ENCODE data around the gene D2HGDH. TPM values are rescaled to one million over a fixed set of nuclear protein-coding genes. Genes with fewer than 3 reads are reported as not detected.
A peak's percentile ranks its signal among the peaks of the same experiment; 100 is the strongest.

The D2HGDH gene
- total and polyA plus RNA-seq, 2 of the 13 experiments (the other 11 are each of a cell fraction or from before 2014, with no cell fraction given): 19.2 to 20.3 TPM

DNA sequence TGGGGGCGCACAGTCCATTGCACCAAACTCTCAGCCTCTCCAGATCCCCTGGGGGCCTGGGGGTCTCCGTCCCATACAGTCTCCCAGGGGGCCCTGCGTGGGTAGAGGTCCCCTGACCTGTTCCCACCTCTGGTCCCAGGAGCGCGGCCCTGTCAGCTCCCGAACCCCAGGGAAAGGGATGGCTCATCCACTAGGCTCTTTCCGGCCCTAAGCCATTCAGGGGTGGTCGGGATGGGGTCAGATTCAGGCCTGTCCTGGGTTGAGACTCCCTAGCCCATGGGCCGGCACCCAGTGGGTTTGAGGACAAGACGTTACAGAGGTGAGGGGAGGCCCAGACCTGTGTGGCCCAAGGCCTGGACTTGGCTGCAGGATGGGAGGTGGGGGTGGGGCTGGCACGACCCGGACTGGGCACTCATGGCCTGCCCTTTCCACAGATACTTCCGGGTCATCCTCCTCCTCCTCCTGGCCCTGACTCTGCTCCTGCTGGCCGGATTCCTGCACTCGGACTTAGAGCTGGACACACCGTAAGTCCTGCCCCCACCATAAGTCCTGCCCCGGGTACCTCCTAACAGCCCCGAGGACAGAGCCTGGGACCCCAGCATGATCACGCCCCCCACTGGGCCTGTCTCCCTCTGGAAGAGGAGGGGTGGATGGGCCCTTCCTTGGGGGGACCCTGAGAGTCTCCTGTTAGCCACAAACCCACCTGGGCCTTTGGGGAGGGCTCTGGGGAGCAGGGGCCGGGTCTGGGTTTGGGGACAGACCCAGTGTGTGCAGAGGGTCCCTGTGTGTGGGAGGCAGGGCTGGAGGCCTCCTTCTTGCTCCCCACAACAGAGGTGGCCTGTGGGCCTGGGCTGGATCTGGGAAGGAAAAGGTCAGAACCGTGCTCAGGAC is 64.4 kb downstream of the D2HGDH start (continued):
- no peak for TF ChIP-seq ZNF564 (CRISPR knock-in tag; IDR thresholded peaks at IDR 0.05)
- no peak for TF ChIP-seq MAFG (CRISPR knock-in tag; IDR thresholded peaks at IDR 0.05)
- TF ChIP-seq, protein P1, sequence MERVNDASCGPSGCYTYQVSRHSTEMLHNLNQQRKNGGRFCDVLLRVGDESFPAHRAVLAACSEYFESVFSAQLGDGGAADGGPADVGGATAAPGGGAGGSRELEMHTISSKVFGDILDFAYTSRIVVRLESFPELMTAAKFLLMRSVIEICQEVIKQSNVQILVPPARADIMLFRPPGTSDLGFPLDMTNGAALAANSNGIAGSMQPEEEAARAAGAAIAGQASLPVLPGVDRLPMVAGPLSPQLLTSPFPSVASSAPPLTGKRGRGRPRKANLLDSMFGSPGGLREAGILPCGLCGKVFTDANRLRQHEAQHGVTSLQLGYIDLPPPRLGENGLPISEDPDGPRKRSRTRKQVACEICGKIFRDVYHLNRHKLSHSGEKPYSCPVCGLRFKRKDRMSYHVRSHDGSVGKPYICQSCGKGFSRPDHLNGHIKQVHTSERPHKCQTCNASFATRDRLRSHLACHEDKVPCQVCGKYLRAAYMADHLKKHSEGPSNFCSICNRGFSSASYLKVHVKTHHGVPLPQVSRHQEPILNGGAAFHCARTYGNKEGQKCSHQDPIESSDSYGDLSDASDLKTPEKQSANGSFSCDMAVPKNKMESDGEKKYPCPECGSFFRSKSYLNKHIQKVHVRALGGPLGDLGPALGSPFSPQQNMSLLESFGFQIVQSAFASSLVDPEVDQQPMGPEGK (CRISPR knock-in tag; IDR thresholded peaks at IDR 0.05): 0 out of 2 replicates have a peak, but pooled peaks have one; percentile 27
- peak; percentile 60; the same call in 1 of the 2 replicates for TF ChIP-seq ZNF772 (CRISPR knock-in tag; IDR thresholded peaks at IDR 0.05)
- no peak for TF ChIP-seq ZNF10 (CRISPR knock-in tag; IDR thresholded peaks at IDR 0.05; ENCODE audit: borderline replicate concordance, low read depth)
- no peak for TF ChIP-seq TCF7L2 (IDR thresholded peaks at IDR 0.05; ENCODE audit: low read depth, low read length)
- peak; percentile 38; the same call in 1 of the 2 replicates for TF ChIP-seq ZNF501 (CRISPR knock-in tag; IDR thresholded peaks at IDR 0.05)
- TF ChIP-seq POLR2G (IDR thresholded peaks at IDR 0.05; ENCODE audit: low read depth, low read length): peak; percentile 64
- TF ChIP-seq NR2C2 (CRISPR knock-in tag; IDR thresholded peaks at IDR 0.05; ENCODE audit: borderline replicate concordance): peak; percentile 98
- TF ChIP-seq U2AF2 (IDR thresholded peaks at IDR 0.05; ENCODE audit: low read depth, low read length): no peak
- TF ChIP-seq, protein P2, sequence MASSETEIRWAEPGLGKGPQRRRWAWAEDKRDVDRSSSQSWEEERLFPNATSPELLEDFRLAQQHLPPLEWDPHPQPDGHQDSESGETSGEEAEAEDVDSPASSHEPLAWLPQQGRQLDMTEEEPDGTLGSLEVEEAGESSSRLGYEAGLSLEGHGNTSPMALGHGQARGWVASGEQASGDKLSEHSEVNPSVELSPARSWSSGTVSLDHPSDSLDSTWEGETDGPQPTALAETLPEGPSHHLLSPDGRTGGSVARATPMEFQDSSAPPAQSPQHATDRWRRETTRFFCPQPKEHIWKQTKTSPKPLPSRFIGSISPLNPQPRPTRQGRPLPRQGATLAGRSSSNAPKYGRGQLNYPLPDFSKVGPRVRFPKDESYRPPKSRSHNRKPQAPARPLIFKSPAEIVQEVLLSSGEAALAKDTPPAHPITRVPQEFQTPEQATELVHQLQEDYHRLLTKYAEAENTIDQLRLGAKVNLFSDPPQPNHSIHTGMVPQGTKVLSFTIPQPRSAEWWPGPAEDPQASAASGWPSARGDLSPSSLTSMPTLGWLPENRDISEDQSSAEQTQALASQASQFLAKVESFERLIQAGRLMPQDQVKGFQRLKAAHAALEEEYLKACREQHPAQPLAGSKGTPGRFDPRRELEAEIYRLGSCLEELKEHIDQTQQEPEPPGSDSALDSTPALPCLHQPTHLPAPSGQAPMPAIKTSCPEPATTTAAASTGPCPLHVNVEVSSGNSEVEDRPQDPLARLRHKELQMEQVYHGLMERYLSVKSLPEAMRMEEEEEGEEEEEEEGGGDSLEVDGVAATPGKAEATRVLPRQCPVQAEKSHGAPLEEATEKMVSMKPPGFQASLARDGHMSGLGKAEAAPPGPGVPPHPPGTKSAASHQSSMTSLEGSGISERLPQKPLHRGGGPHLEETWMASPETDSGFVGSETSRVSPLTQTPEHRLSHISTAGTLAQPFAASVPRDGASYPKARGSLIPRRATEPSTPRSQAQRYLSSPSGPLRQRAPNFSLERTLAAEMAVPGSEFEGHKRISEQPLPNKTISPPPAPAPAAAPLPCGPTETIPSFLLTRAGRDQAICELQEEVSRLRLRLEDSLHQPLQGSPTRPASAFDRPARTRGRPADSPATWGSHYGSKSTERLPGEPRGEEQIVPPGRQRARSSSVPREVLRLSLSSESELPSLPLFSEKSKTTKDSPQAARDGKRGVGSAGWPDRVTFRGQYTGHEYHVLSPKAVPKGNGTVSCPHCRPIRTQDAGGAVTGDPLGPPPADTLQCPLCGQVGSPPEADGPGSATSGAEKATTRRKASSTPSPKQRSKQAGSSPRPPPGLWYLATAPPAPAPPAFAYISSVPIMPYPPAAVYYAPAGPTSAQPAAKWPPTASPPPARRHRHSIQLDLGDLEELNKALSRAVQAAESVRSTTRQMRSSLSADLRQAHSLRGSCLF (CRISPR knock-in tag; IDR thresholded peaks at IDR 0.05; ENCODE audit: borderline replicate concordance): no peak
- no peak; the same call in 1 of the 2 replicates for TF ChIP-seq ZSCAN25 (CRISPR knock-in tag; IDR thresholded peaks at IDR 0.05)
- TF ChIP-seq ZNF607 (CRISPR knock-in tag; IDR thresholded peaks at IDR 0.05; ENCODE audit: borderline replicate concordance): no peak
- TF ChIP-seq ZNF329 (CRISPR knock-in tag; IDR thresholded peaks at IDR 0.05; ENCODE audit: low read depth): no peak
- TF ChIP-seq ZNF33B (CRISPR knock-in tag; IDR thresholded peaks at IDR 0.05): no peak
- TF ChIP-seq PHF20 (CRISPR knock-in tag; IDR thresholded peaks at IDR 0.05): peak; percentile 39; the same call in 1 of the 2 replicates
- no peak for TF ChIP-seq ZNF766 (CRISPR knock-in tag; IDR thresholded peaks at IDR 0.05; ENCODE audit: borderline replicate concordance)
- 0 out of 2 replicates have a peak, but pooled peaks have one; percentile 29 for TF ChIP-seq TBX2 (CRISPR knock-in tag; IDR thresholded peaks at IDR 0.05; ENCODE audit: borderline replicate concordance)
- peak; percentile 64; the same call in 1 of the 2 replicates for TF ChIP-seq ZNF547 (CRISPR knock-in tag; IDR thresholded peaks at IDR 0.05)
- TF ChIP-seq ZNF383 (CRISPR knock-in tag; IDR thresholded peaks at IDR 0.05; ENCODE audit: borderline replicate concordance): no peak
- TF ChIP-seq CENPBD1 (CRISPR knock-in tag; IDR thresholded peaks at IDR 0.05; ENCODE audit: borderline replicate concordance, low read depth): no peak

Data from HepG2 (cell line).